T-helper 17 cell (primary cell): Measurements from ENCODE around the gene MRPL28. TPM values are rescaled to one million over a fixed set of nuclear protein-coding genes. Genes with fewer than 3 reads are reported as not detected.
"Not testable (repeated sequence)": the region's sequence is repeated elsewhere in the genome, so short reads cannot be mapped to it uniquely, and the experiment has no call there.

Experiments used
- ATAC-seq: fragments of 150-1000 bp; cut with Tn5 transposase; 2 replicates; pipeline ENCODE4 v1.10.0; 2021; ENCODE audit warnings: mild to moderate bottlenecking, moderate library complexity
- DNase-seq, 3 donors: peaks; one replicate each; pipeline versions ENCODE4 v3.0.0 to v3.0.0-alpha.2; 2020 to 2021
- H3K9me3 ChIP-seq: one replicate; pipeline ENCODE4 v1.7.0; 2013; ENCODE audit warnings: low read length, mild to moderate bottlenecking; ENCODE audit not compliant: control insufficient read depth, poor library complexity, severe bottlenecking
- H3K27ac Mint-ChIP-seq: one replicate; pipeline ENCODE4 v1.8.0; 2022; ENCODE audit warnings: mild to moderate bottlenecking, moderate library complexity, mixed read lengths
- H3K27me3 Mint-ChIP-seq: one replicate; pipeline ENCODE4 v1.8.0; 2022; ENCODE audit warnings: mixed read lengths
- H3K36me3 Mint-ChIP-seq: one replicate; pipeline ENCODE4 v1.8.0; 2022; ENCODE audit warnings: low read depth, mixed read lengths
- H3K4me1 Mint-ChIP-seq: one replicate; pipeline ENCODE4 v1.8.0; 2022; ENCODE audit warnings: mild to moderate bottlenecking, mixed read lengths
- H3K4me3 Mint-ChIP-seq: one replicate; pipeline ENCODE4 v1.8.0; 2022; ENCODE audit warnings: mild to moderate bottlenecking, moderate library complexity, mixed read lengths
- total RNA-seq, 4 donors: library from RNA in 2 of 4; stranded (reverse) in 2 of 4; gene quantifications; one replicate each; pipeline ENCODE4 v1.2.3 and lab custom pipeline; 2022 to 2026

Gene MRPL28
- total RNA-seq, 2 donors from 2014 or later = 25.2 to 25.9 TPM

- H3K36me3 Mint-ChIP-seq = peaks cover 4% of the 10 kb centered on the region
- H3K27ac Mint-ChIP-seq = peak within 1 kb of the TSS; percentile 92
- DNase-seq (peak; percentile 46 to 78 (median 67)), ATAC-seq (peak; percentile 67)
- no peaks in the 10 kb centered on the region for H3K27me3 Mint-ChIP-seq
- H3K4me1 Mint-ChIP-seq = peaks cover 14% of the 10 kb centered on the region
- no peaks in the 10 kb centered on the region for H3K9me3 ChIP-seq
- H3K4me3 Mint-ChIP-seq = peak within 1 kb of the TSS; percentile 92
Measured at GRCh38 chr16:381789-382717, 11.7 kb upstream of the MRPL28 start, which contains the start of gene PGAP6. TSS of gene PGAP6 (minus strand) at chr16:381978. CDS start at chr16:381821, 157 bp downstream.

GRCh38 chr16:381012-381788 lies 10.9 kb upstream of the MRPL28 start:
- DNase-seq (peak in 1 of 3 donors; percentile 40), ATAC-seq (peak; percentile 44)
- H3K9me3 ChIP-seq = no peaks in the 10 kb centered on the region
- Mint-ChIP-seq H3K27me3 (no peaks in the 10 kb centered on the region), H3K4me1 (peaks cover 13% of the 10 kb centered on the region), H3K4me3 (peak overlapping the region; percentile 92), H3K27ac (peak overlapping the region; percentile 92), H3K36me3 (peaks cover 4% of the 10 kb centered on the region)

GRCh38 chr16:380762-381011 lies 10.3 kb upstream of the MRPL28 start:
- H3K9me3 ChIP-seq = no peaks in the 10 kb centered on the region
- Mint-ChIP-seq H3K36me3 (peaks cover 4% of the 10 kb centered on the region), H3K27me3 (no peaks in the 10 kb centered on the region), H3K27ac (peak overlapping the region; percentile 92), H3K4me1 (peaks cover 12% of the 10 kb centered on the region), H3K4me3 (peak overlapping the region; percentile 92)
- ATAC-seq (no peak), DNase-seq (no peak)

GRCh38 chr16:379961-380761 lies 9.8 kb upstream of the MRPL28 start:
- peak; percentile 48 for ATAC-seq
- H3K36me3 Mint-ChIP-seq = peaks cover 4% of the 10 kb centered on the region

GRCh38 chr16:379183-379960 lies 9.0 kb upstream of the MRPL28 start:
- no peak for DNase-seq
- no peak for ATAC-seq
- peaks cover 12% of the 10 kb centered on the region for H3K4me1 Mint-ChIP-seq

More at GRCh38 chr16:379961-380761, 9.8 kb upstream of the MRPL28 start:
- Mint-ChIP-seq H3K4me1 (peaks cover 12% of the 10 kb centered on the region), H3K27ac (peak overlapping the region; percentile 92), H3K27me3 (no peaks in the 10 kb centered on the region), H3K4me3 (peak overlapping the region; percentile 92)
- no peaks in the 10 kb centered on the region for H3K9me3 ChIP-seq
- DNase-seq = no peak

GRCh38 chr16:378821-379182 lies 8.5 kb upstream of the MRPL28 start:
- no peak for ATAC-seq

More at GRCh38 chr16:379183-379960, 9.0 kb upstream of the MRPL28 start:
- Mint-ChIP-seq H3K27me3 (no peaks in the 10 kb centered on the region), H3K4me3 (peak overlapping the region; percentile 92), H3K27ac (peak overlapping the region; percentile 92), H3K36me3 (peaks cover 4% of the 10 kb centered on the region)
- no peaks in the 10 kb centered on the region for H3K9me3 ChIP-seq

GRCh38 chr16:378113-378820 lies 7.9 kb upstream of the MRPL28 start:
- H3K4me3 Mint-ChIP-seq, H3K9me3 ChIP-seq, H3K27ac Mint-ChIP-seq, H3K27me3 Mint-ChIP-seq, H3K4me1 Mint-ChIP-seq, ATAC-seq, DNase-seq, H3K36me3 Mint-ChIP-seq: not testable (repeated sequence)

More at GRCh38 chr16:378821-379182, 8.5 kb upstream of the MRPL28 start:
- Mint-ChIP-seq H3K36me3 (peaks cover 4% of the 10 kb centered on the region), H3K4me3 (peak overlapping the region; percentile 92), H3K27me3 (no peaks in the 10 kb centered on the region), H3K4me1 (peaks cover 12% of the 10 kb centered on the region), H3K27ac (peak overlapping the region; percentile 92)
- H3K9me3 ChIP-seq = no peaks in the 10 kb centered on the region
- no peak for DNase-seq

- H3K9me3 ChIP-seq = no peaks in the 10 kb centered on the region
- no peaks in the 10 kb centered on the region for H3K27me3 Mint-ChIP-seq
- H3K36me3 Mint-ChIP-seq = peaks cover 4% of the 10 kb centered on the region
- no peak overlapping the region for H3K4me3 Mint-ChIP-seq
- DNase-seq (no peak), ATAC-seq (no peak)
- peaks cover 6% of the 10 kb centered on the region for H3K4me1 Mint-ChIP-seq
- no peak overlapping the region for H3K27ac Mint-ChIP-seq
Measured at GRCh38 chr16:377419-377951, 7.1 kb upstream of the MRPL28 start.

- Mint-ChIP-seq H3K36me3 (peaks cover 4% of the 10 kb centered on the region), H3K27me3 (no peaks in the 10 kb centered on the region), H3K27ac (peak overlapping the region; percentile 4), H3K4me3 (no peak overlapping the region), H3K4me1 (peaks cover 7% of the 10 kb centered on the region)
- DNase-seq (no peak), ATAC-seq (no peak)
- no peaks in the 10 kb centered on the region for H3K9me3 ChIP-seq
Measured at GRCh38 chr16:376817-377418, 6.6 kb upstream of the MRPL28 start.

- Mint-ChIP-seq H3K4me3 (no peak overlapping the region), H3K27me3 (no peaks in the 10 kb centered on the region), H3K4me1 (peaks cover 10% of the 10 kb centered on the region), H3K27ac (peak overlapping the region; percentile 4), H3K36me3 (peaks cover 4% of the 10 kb centered on the region)
- no peak for DNase-seq
- no peak for ATAC-seq
- no peaks in the 10 kb centered on the region for H3K9me3 ChIP-seq
Measured at GRCh38 chr16:375927-376816, 5.8 kb upstream of the MRPL28 start.

GRCh38 chr16:375212-375611 lies 4.9 kb upstream of the MRPL28 start:
- no peaks in the 10 kb centered on the region for H3K9me3 ChIP-seq
- Mint-ChIP-seq H3K4me3 (no peak overlapping the region), H3K27me3 (no peaks in the 10 kb centered on the region), H3K4me1 (peaks cover 15% of the 10 kb centered on the region), H3K27ac (no peak overlapping the region), H3K36me3 (peaks cover 5% of the 10 kb centered on the region)
- DNase-seq (no peak), ATAC-seq (no peak)
